ENCODE measurements around the gene CFAP45.

Gene CFAP45

DNA sequence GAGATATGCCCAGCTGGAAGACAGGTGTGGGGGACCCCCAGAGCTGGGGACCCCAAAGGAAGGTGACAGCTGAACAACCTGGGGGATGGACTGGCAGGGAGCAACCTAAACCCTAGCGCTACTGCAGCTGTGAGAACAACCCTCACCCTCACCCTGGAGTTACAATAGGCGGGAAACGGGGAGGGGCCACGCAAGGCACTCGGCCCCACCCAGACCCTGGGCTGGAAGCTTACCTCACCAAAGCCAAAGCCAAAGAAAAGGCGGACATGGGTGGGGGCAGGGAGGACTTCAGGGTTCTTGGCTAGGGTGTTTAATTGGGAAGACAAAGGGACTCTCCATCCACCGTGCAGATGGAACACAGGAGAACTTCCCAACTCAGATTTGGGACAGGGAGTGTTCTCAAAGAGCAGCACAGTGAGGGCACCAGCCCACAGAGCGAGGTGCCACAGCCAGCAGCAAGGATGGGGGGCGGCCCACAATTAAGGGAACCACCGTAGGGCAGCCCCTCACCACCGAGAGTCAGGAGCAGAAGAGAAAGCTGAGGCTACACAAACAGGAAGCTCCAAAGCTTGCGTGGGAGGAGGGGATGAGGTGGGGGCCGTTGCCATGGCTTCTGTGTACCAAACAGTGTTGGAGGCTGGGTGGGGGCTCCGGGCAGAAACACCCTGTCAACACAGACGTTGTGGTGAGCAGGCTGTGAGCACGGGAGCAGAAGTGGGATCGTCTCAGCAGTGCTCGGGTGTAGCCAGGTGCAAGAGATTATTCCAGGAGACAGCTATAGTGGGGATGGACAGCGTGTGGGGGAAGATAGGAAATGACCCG is 23.4 kb upstream of the CFAP45 start:
- H3K4me3 ChIP-seq (ENCODE audit: low read length): peak overlapping the region; percentile 82
- TF ChIP-seq ZNF274 (IDR thresholded peaks at IDR 0.05; ENCODE audit: low read depth, low read length): no peak

- TF ChIP-seq ZNF274 (IDR thresholded peaks at IDR 0.05; ENCODE audit: low read depth, low read length): no peak
Measured at GRCh38 chr1:159922511-159923202, 22.7 kb upstream of the CFAP45 start.

DNA sequence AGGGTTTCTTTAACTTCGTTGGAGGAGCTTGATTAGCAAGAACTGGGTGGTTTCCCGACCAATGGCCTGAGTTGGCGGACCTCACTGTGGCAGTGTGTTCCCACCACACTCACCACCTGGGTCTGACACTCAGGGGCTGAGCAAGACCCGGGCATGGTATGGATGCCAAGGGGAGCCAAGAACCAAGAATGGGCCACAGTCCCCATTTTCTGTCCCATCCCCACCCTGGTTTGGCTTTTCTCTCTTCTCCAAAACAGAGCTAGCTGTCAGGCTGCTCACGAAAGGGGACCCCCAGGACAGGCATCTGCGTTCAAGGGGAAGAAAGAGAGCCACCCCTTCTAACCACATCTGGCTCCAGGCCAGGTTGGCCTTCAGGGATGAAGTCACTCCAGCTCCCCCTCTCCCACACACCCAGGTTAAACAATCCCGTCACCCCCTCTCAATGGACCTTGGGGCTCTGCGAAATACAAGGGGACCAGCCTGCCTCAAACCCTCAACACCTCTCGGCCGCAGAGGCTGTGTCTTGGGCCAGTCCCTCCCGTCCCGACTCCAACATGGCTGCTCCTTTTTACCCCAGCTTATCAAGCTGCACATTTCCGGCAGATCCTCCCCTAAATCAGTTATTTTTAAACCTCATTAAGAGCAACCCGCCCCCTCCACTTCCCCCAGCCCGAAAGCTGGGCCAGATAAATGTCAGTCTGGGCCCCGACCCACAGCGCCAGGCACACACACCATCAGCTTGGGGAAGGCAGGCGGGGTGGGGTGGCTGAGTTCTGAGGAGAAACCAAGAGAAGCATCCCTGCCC is 21.9 kb upstream of the CFAP45 start:
- peak overlapping the region; percentile 82; the same call in 1 of the 2 replicates for H3K4me3 ChIP-seq (ENCODE audit: low read length)
- TF ChIP-seq ZNF274 (IDR thresholded peaks at IDR 0.05; ENCODE audit: low read depth, low read length): no peak

More at GRCh38 chr1:159922511-159923202, 22.7 kb upstream of the CFAP45 start:
- H3K4me3 ChIP-seq (ENCODE audit: low read length): peak overlapping the region; percentile 82; the same call in 1 of the 2 replicates

GRCh38 chr1:159921251-159921650 is 21.3 kb upstream of the CFAP45 start:
- no peak for TF ChIP-seq ZNF274 (IDR thresholded peaks at IDR 0.05; ENCODE audit: low read depth, low read length)
- H3K4me3 ChIP-seq (ENCODE audit: low read length): peak overlapping the region; percentile 82; the same call in 1 of the 2 replicates

GRCh38 chr1:159920651-159921050 is 20.7 kb upstream of the CFAP45 start:
- TF ChIP-seq ZNF274 (IDR thresholded peaks at IDR 0.05; ENCODE audit: low read depth, low read length): no peak
- no peak overlapping the region for H3K4me3 ChIP-seq (ENCODE audit: low read length)

DNA sequence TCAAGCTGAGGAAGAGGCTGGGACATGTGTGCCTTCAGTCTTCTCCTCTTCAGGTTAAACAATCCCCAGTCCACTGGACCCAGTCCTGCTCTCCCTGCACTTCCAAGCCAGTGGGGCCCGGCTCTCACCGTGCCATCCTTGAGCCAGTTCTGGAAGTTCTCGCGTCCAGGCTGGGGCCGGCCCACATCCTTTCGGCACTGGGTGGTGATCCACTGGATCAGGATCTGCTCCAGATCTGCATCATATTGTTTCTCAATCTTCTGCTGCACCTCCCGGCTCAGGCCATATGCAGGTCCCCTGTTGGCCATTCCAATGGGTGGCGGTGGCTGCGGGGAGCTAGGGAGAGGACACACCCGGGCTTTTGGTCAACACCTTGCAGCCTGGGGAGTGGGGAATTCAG is 20.2 kb upstream of the CFAP45 start:
- TF ChIP-seq ZNF274 (IDR thresholded peaks at IDR 0.05; ENCODE audit: low read depth, low read length): no peak
- H3K4me3 ChIP-seq (ENCODE audit: low read length): no peak overlapping the region

DNA sequence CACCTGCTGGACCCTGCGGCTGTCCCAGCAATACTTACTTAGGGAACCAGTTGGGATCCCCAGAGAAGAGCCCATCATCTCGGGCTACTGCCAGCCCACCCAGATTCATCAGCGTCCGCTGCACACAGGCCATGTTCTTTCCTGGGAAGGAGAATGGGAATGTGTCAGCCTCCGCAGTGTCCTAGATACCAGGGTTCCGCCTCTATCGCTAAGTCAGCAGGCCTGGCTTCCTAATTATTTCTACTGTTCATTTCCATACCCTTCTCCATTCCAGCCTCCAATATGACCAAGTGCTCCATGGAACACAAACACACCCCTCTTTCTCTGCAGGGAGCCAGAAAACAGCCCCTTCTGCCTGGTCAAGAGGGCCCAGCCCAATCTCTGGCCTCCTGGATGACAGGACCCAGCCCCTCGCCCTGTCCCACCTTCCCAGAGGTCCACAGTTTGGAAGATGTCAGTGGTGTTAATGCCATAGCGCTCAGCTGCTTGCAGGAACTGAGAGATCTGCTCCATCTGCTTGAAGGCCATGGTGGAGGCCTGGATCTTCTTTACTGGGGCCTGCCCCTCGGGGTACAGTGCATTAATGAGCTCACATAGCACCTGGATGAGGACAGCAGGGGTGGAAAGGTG is 19.4 kb upstream of the CFAP45 start:
- TF ChIP-seq ZNF274 (IDR thresholded peaks at IDR 0.05; ENCODE audit: low read depth, low read length): no peak
- H3K4me3 ChIP-seq (ENCODE audit: low read length): no peak overlapping the region

- H3K4me3 ChIP-seq (ENCODE audit: low read length): no peak overlapping the region
- TF ChIP-seq ZNF274 (IDR thresholded peaks at IDR 0.05; ENCODE audit: low read depth, low read length): no peak
Measured at GRCh38 chr1:159918352-159919200, 18.6 kb upstream of the CFAP45 start.

DNA sequence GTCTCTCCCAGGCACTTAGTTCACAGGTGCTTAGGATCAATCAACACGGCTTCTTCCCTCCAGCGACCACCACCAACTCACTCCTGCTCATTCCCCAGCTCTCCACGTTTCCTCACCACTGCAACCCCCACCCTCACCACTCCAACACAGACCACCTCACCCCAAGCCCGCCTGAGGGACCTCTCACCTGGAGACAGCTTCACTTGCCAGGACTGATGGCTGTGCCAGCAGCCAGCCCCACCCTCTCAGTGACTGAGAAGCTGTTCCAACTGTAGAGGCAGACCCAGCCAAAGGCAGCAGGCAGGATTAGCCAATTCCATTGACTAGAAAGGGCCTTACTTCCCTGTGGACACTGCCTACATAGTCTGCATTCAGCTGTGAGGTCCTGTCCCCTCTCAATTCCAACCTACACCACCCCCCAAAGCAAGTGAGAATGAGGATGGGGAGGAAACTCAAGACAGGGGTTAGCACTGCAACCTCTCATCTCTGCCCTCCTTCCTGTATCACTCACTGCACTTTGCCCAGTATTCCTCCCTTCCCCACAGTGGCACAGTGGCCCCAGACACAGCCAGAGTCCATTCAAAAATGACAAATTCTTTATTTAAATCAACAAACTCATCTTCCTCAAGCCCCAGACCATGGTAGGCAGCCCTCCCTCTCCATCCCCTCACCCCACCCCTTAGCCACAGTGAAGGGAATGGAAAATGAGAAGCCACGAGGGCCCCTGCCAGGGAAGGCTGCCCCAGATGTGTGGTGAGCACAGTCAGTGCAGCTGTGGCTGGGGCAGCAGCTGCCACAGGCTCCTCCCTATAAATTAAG is 17.8 kb upstream of the CFAP45 start:
- TF ChIP-seq ZNF274 (IDR thresholded peaks at IDR 0.05; ENCODE audit: low read depth, low read length): no peak
- H3K4me3 ChIP-seq (ENCODE audit: low read length): no peak overlapping the region

DNA sequence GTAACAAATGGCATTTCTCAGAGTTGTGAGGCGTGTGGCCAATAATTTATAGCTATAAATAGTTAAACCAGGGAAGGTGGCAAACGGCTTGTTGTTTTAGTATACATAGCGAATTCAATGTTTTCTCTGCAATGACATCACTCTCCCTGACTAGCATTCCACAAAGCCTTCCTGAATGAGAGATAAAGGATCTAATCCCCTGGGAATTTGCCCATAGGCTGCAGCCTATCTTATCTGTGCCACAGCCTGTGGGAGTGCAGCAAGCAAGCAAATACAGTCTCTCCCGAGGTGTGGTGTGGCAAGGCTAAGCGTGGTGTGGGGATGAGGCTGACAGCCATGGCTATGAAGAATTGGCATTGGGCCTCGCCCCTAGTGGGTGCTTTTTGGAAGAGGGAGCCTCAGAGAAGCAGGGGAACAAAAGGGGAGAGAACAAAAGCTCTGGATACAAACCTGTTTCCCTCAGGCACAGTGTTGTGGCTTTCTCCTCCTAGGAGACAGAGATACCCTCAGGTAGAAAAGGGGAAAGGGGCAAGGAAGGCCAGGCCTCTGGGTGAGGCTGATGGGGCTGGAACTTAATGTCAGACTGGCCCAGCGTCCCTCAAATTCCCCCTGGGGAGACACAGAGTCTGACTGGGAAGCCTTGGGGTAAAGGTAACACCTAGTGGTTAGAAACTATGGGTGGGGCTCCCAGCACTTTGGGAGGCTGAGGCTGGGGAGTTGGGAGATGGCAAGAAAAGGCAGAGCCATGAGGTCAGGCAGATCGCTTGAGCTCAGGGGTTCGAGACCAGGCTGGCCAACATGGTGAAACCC is 16.5 kb upstream of the CFAP45 start:
- no peak overlapping the region for H3K4me3 ChIP-seq (ENCODE audit: low read length)

DNA sequence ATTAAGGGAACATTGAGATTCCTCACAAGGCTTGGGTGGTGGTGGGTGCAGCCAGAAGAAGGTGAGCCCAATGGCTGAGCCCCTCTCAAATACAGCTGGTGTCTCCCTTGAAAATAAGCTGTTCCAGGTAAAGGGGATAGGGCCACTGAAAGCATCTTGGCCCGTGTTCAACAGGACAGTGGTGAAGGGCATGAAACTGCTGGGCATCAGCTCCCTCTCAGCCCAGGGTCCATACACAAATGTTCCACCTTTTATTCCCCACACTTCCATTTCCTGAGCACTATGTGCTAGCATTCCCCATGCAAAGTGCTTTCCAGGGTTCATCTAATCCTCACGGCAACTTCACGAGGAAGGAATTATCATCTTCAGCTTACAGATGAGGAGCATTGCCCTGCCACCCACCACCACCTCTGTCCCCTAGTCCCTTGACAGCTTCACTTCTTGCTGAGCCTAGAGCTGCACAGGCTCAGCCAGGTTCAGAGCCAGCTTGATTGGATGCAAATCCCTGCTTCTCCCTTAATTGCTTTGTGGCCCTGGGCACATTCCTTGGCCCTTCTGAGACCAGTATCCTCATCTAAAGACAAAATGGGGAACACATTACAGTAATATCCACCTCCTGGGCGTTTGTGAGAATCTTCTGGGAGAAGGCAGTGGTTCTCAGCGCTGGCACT is 15.7 kb upstream of the CFAP45 start:
- TF ChIP-seq ZNF274 (IDR thresholded peaks at IDR 0.05; ENCODE audit: low read depth, low read length): no peak
- no peak overlapping the region for H3K4me3 ChIP-seq (ENCODE audit: low read length)

More for the DNA sequence above, 16.5 kb upstream of the CFAP45 start:
- no peak for TF ChIP-seq ZNF274 (IDR thresholded peaks at IDR 0.05; ENCODE audit: low read depth, low read length)

Data from GM08714 (cell line).